ENCODE data around the gene CTDP1.

Gene CTDP1

DNA sequence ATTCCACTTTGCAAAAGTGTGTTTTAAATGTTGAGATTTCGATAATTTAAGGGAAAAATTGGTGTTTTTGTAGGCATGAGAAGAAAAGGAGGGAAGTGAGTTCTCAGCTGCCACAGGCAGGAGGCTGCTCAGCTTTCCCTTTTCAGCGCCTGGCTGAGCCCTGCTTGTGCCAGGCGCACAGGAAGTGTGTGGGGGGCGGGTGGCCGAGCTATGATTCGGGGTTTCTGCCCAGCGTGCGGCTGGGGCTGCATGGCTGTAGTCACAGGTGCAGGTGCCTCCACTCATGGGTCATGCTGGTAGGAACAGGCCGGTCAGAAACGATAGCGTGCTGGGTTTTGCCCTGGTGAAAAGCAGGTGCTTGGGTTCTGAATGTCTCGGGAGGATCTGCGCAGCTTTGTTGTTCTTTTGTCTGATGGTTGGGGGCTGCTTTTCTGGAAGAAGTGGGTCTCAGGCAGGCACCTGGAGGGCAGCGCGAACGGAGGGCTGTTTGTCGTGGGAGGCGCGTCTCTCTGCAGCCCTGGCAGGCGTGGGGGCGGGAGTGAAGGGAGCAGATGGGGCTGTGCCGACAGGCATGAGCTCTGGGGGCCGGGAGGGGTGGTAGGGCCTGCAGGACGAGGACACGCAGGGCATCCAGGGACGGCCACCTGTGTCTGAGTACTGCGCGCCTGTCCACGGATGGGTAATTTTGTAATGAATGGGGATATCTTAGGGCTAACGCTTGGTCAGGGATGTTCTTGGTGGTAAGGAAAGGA lies 120.2 kb downstream of the CTDP1 start:
- no peak for DNase-seq

DNA sequence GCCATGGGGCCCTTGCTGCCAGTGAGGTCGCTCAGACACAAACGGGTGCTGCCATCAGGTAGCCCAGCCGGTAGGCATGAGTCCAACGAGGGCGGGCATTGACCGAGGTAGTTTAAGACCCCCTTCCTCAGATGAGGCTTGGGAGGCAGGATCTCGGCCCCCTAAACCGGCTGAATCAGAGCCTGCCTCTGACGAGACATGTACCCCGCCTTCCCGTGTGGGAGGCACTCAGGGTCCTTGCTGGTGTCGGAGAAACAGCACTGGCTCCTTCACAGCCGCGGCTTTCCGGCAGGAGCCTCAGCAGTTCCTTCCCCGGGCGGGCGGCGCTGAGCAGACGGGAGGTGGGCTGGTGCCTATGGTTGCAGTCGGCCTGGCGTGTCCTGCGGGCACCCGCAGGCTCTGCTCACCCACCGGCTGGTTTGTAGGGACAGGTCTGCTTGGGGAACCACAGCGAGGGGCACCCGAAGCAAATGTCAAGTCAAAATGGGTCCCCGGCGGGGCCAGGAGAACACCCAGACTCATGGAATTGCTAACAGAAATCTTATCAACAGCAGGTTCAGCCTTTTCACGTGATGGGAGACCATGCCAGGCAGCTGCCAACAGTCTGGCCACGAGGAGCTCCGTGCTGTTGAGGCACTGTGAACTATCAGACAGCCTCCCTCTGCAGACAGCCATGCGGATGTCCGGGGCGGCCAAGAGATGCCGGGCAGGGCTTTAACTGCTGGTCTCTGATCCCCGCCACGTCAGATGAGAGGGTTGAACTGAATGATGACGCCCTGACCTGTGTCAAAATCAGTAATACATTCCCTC lies 121.0 kb downstream of the CTDP1 start:
- no peak for DNase-seq

DNA sequence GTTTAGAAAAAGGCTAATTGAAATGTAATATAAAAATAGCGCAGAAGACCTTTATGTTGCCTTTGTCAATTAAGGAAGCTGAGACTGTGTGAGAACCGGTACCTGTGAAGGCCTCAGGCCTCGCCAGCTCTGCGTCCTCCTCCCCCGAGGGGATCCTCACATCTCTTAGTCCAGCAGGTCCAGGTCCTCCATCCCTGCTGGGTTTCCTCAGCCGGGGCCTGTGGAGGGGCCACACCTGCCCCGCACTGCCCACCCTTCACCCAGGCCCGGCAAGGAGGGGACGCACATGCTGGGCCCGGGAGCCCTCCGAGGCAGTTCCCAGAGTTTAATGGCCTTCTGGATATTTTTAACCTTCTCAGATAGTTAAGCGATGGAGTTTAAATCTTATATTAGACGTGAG lies 121.6 kb downstream of the CTDP1 start:
- no peak for DNase-seq

DNA sequence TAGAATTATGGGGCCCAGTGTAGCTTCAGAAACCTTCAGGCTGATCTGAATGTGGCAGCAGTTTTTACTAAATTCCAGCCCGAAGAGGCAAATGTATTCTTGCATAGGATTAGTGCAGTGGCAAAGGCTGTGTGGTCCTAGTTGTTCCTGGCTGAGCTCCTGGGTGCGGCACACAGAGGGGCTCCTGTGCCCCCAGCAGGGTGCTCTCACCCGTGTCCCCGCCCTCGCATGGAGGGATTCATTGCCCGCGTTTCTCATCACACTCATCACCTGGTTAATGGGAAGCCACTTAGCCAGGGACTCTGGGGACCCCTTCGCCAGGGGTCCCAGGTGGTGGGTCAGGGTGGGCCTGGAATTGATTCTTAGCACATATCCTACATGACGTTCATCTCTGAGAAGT lies 122.0 kb downstream of the CTDP1 start:
- DNase-seq: no peak

DNA sequence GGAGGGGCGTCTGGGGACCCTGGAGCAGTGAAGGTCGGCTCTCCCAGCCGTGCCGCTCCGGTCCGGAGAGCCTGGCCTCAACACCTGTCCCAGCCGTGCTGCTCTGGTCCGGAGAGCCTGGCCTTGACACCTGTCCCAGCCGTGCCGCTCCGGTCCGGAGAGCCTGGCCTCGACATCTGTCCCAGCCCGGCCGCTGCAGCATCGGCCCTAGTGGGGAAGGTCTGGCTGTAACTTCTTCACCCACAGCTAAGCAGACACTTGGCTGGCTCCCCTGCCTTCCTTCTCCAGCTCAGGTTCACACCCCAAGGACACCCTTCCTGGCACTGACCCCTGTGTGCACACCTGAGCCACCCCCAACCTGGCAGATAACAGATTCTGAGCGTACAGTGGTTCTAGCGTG lies 122.7 kb downstream of the CTDP1 start:
- no peak for DNase-seq

DNA sequence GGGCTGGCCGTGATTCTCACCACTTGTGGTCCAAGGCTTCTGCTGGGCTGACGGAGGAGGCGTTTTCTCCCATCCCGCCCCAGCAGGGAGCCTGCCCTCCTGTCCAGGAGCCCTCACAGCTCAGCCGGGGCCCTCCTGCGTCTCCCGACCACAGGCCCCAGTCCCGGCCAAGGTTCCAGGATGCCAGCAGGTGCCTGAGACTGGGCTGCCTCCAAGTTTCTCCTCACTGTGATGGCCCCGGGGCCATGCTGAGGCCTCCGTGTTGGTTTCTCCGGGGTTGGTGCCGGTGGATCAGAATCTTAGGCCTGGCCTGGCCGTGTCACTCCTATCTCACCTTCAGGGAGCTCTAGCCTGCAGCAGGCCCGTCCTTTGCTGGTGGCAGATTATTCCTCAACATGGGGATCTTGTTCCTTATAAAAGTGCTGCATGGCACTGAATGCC lies 124.0 kb downstream of the CTDP1 start:
- DNase-seq: no peak
